Skeletal muscle tissue (tissue), 4 donors: Measurements from ENCODE around the gene CCL13. TPM values are rescaled to one million over a fixed set of nuclear protein-coding genes. Genes with fewer than 3 reads are reported as not detected.

ENCODE experiments used
- H3K27ac ChIP-seq: one replicate; pipeline ENCODE4 v1.7.0; 2013; ENCODE audit warnings: mild to moderate bottlenecking, low read depth, low read length, inconsistent platforms
- H3K27me3 ChIP-seq, 3 donors: one replicate each; pipeline ENCODE4 v1.7.0; 2013; ENCODE audit warnings: low read length in 3 of 3; ENCODE audit not compliant: control insufficient read depth in 3 of 3, insufficient read depth in 3 of 3
- H3K36me3 ChIP-seq, 3 donors: one replicate each; pipeline ENCODE4 v1.7.0; 2013; ENCODE audit warnings: low read length in 3 of 3; ENCODE audit not compliant: control insufficient read depth in 3 of 3, insufficient read depth in 3 of 3
- H3K4me1 ChIP-seq, 3 donors: one replicate each; pipeline ENCODE4 v1.7.0; 2013; ENCODE audit warnings: low read length in 3 of 3, mild to moderate bottlenecking in 3 of 3; ENCODE audit not compliant: control insufficient read depth in 3 of 3, insufficient read depth in 3 of 3
- H3K4me3 ChIP-seq, 3 donors: one replicate each; pipeline ENCODE4 v1.7.0; 2013; ENCODE audit warnings: low read length in 3 of 3
- H3K9ac ChIP-seq, 3 donors: one replicate each; pipeline ENCODE4 v1.7.0; 2013; ENCODE audit warnings: low read length in 3 of 3, mild to moderate bottlenecking in 3 of 3, moderate library complexity in 2 of 3, low read depth in 1 of 3
- H3K9me3 ChIP-seq, 3 donors: one replicate each; pipeline ENCODE4 v1.7.0; 2013; ENCODE audit warnings: low read length in 3 of 3; ENCODE audit not compliant: control insufficient read depth in 3 of 3
- total RNA-seq: library from RNA; depleted of rRNA; stranded (reverse); fragments of >200 nt; gene quantifications from one replicate; pipeline ENCODE4 v1.2.3, GENCODE V29; 2014
- donor health status: Osteomylitis.

Gene CCL13
- total RNA-seq, 1 donor from 2014 or later, result 3.7 TPM

GRCh38 chr17:34406226-34406625 lies 49.9 kb downstream of the CCL13 start:
- H3K4me1 ChIP-seq, result no peaks in the 10 kb centered on the region
- H3K4me3 ChIP-seq, result no peak overlapping the region
- H3K27ac ChIP-seq, result no peak overlapping the region
- no peaks in the 10 kb centered on the region for H3K36me3 ChIP-seq
- H3K9ac ChIP-seq, result no peak overlapping the region
- H3K9me3 ChIP-seq, result no peaks in the 10 kb centered on the region
- peaks cover 18 to 32% (median 22%) of the 10 kb centered on the region in 3 donors for H3K27me3 ChIP-seq

Other genes with a start within 250 kb of the CCL13 start
- gene CCL2, start 101.2 kb upstream of the CCL13 start, total RNA-seq, result 20.4 TPM
- not detected for gene CCL7, start 86.3 kb upstream of the CCL13 start, total RNA-seq
- gene CCL11, start 70.7 kb upstream of the CCL13 start, total RNA-seq, result not detected
- gene CCL8, start 37.0 kb upstream of the CCL13 start, total RNA-seq, result 1.0 TPM
- not detected for gene CCL1, start 6.8 kb downstream of the CCL13 start, total RNA-seq
- gene TMEM132E, start 223.1 kb downstream of the CCL13 start, total RNA-seq, result 0.52 TPM